ENCODE results near the gene OR8G5.
A peak's percentile ranks its signal among the peaks of the same experiment; 100 is the strongest.

Gene OR8G5

DNA sequence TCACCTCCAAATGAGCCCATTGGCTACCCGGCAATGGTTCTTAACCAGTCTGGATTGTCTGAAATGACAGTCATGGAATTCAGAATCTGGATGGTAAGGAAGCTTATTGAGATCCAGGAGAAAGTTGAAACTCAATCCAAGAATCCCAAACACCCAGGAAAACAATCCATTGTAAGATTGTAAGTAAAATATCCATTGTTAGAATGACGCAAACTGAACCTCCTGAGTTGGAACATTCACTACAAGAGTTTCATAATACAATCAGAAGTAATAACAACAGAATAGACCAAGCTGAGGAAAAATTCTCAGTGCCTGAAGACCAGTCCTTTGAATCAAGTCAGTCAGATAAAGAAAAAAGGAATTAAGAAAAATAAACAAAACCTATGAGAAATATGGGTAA is 22.1 kb downstream of the OR8G5 start:
- no peak for DNase-seq (ENCODE audit: low read depth, low spot score)

DNA sequence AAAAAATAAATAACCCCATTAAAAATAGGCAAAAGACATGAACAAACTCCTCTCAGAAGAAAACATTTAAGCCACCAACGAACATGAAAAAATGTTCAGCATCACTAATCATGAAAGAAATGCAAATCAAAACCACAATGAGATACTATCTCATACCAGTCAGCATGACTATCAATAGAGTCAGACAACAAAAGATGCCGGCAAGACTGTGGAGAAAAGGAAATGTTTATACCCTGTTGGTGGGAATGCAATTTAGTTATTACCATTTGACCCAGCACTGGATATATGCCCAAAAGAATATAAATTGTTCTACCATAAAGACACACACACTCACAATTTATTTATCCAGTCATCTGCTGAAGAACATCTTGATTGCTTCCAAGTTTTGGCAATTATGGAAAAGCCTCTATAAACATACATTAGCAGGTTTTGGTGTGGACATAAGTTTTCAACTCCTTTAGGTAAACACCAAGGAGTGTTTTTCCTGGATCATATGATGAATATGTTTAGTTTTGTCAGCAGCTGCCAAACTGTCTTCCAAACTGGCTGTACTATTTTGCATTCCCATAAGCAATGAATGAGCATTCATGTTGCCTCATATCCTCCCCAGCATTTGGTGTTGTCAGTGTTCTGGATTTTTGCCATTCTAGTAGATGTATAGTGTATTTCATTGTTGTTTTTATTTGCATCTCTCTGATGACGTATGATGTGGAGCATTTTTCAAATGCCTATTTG is 29.6 kb downstream of the OR8G5 start:
- H3K27ac ChIP-seq = peak overlapping the region; percentile 69

More for the DNA sequence above, 22.1 kb downstream of the OR8G5 start:
- H3K27ac ChIP-seq = no peak overlapping the region

GRCh38 chr11:124294687-124295086 is 38.5 kb downstream of the OR8G5 start:
- no peak for DNase-seq (ENCODE audit: low read depth, low spot score)
- H3K27ac ChIP-seq = no peak overlapping the region

More for the DNA sequence above, 29.6 kb downstream of the OR8G5 start:
- peak; percentile 27 for DNase-seq (ENCODE audit: low read depth, low spot score)

GRCh38 chr11:124296016-124296415 is 39.8 kb downstream of the OR8G5 start:
- H3K27ac ChIP-seq = no peak overlapping the region
- no peak for DNase-seq (ENCODE audit: low read depth, low spot score)

DNA sequence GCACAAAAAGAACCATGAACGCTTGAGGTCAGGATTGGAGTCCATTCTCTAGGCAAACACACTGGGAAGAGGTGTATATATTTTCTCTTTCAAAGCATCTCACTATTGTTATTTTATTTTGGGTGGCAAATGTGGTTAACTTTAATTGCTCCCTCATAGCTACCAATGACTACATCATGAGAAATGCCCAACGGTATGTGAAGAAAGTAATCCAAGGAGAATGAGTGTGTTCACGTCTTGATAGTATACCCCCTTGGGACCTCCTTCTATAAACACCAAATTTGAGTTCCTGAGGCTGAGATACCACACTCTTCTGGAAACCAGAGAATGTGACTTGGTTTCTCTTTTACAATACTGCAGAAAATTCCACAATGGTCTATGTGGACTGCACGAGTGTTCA is 41.7 kb downstream of the OR8G5 start:
- no peak for DNase-seq (ENCODE audit: low read depth, low spot score)
- H3K27ac ChIP-seq = no peak overlapping the region

DNA sequence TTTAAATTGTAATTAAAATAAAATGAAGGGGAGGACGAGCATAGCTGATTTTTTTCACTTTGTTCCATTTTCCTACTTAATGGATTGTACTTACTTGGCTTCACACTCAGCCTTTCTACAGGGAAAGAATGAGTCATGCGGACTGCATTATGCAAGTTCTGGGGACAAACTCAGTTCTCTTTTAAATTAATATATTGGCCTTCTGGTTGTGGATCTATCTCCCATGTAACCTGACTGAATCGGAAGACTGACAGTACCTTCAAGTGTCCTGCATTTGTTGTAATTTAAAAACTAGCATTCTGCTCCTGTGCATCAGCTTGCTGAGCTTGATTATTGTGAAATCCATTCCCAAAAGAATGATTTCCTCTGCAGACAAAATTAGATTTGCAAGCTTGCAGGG is 45.4 kb downstream of the OR8G5 start:
- no peak for DNase-seq (ENCODE audit: low read depth, low spot score)
- H3K27ac ChIP-seq = no peak overlapping the region

- H3K27ac ChIP-seq = no peak overlapping the region
- no peak for DNase-seq (ENCODE audit: low read depth, low spot score)
These were observed 46.4 kb downstream of the OR8G5 start for GRCh38 chr11:124302347-124303125.

DNA sequence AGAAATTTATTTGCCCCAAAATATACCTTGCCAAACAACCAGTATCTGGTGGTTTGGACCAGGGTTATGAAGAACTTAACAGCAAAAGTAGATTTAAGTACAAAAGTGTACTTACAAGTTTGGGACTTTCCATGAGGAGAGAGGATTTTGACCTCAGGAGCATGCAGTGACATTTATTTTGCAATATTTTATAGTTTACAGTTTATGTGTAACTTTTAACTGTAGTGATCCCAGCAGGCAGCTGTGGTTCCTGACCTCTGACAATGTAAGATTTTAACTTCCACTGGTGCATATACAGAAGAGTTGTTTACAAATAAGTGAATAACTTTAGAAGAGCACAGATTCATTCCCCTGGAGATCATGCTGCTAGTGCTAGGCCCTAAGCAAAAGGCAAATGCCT is 50.9 kb downstream of the OR8G5 start:
- H3K27ac ChIP-seq = no peak overlapping the region
- DNase-seq (ENCODE audit: low read depth, low spot score) = no peak

DNA sequence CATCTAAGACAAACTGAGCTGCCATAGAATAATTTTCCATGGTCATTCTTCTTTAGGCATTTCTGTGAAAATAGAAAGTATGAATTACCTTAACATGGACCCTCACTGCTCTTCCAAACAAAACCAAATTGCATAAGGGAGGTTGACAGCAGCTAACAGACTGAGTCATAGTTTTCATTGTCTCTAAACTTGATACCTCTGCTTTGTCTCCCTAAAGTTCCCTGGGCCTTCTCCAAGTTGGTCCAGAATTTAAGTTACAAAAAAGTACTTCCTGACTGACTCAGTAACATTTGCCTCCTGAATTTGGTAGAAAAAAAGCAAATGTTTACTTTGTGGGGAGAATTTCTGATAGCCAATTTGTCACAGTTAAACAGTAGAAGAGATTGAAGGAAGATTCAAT is 54.5 kb downstream of the OR8G5 start:
- H3K27ac ChIP-seq = no peak overlapping the region
- no peak for DNase-seq (ENCODE audit: low read depth, low spot score)

- no peak for DNase-seq (ENCODE audit: low read depth, low spot score)
- no peak overlapping the region for H3K27ac ChIP-seq
These were observed 55.1 kb downstream of the OR8G5 start for GRCh38 chr11:124311269-124311668.

DNA sequence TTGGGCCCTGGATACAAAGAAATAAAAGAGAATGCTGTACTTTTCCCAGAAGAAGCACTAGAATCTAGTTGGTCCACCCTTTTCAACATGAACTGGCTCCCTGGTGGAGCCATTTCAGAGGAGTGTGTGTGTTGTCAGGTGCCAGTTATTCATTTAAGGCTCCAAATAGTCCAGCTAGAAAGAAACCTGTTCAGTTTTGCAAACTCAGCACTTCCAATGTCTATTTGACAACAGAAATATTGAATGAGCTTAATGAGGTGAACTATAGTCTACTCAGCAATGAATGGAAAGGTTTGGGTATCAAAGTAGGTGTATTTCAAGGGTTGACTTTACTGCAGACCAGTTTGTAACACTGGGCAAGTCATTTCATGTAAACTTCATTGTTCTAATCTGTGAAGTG is 55.5 kb downstream of the OR8G5 start:
- no peak for DNase-seq (ENCODE audit: low read depth, low spot score)
- no peak overlapping the region for H3K27ac ChIP-seq

GRCh38 chr11:124313131-124313530 is 57.0 kb downstream of the OR8G5 start:
- no peak for DNase-seq (ENCODE audit: low read depth, low spot score)
- no peak overlapping the region for H3K27ac ChIP-seq

DNA sequence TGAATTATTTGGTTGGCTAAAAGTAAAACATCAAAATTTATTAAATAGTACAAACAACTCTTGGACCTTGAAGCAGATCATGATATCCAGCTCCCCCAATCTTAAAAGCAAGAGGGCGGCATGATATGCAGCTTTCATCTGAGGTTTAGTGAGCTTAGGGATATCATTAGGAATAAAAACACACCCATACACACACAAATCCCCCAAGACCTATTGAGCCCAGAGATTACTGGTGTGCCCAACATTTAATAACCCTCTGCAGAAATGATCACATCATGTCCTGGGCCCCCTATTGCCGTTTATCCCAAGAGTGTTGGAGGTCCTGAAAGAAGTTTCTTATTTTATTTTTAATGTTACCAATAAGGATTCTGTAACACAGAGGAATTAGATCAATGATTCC is 57.7 kb downstream of the OR8G5 start, which contains the start of gene OR8D1:
Gene OR8D1 (minus strand): TSS at position 101 of the 400 bp plus-strand sequence. CDS start 3,183 bp downstream, outside the sequence.
- DNase-seq (ENCODE audit: low read depth, low spot score) = no peak

GRCh38 chr11:124315052-124315451 is 58.9 kb downstream of the OR8G5 start:
- DNase-seq (ENCODE audit: low read depth, low spot score) = no peak
- H3K27ac ChIP-seq = no peak overlapping the region

More for the DNA sequence above, 57.7 kb downstream of the OR8G5 start, which contains the start of gene OR8D1:
- H3K27ac ChIP-seq = no peak within 1 kb of the TSS

Data from epithelial cell of prostate (primary cell).